IMR-90 (cell line): ENCODE results near the gene CHN1. TPM values are rescaled to one million over a fixed set of nuclear protein-coding genes. Genes with fewer than 3 reads are reported as not detected.
A peak's percentile ranks its signal among the peaks of the same experiment; 100 is the strongest.

ENCODE experiments used
- ATAC-seq: fragments of 200-7000 bp; cut with Tn5 transposase; 2 replicates; pipeline ENCODE4 v1.9.1; 2020; ENCODE audit warnings: low read depth, mild to moderate bottlenecking, moderate library complexity
- BruUV-seq: library from RNA; stranded (reverse); fragments of 400-500 nt; replicated peaks from 2 replicates; lab custom pipeline; 2021; lab: Mats Ljungman, UMichigan
- CTCF ChIA-PET: fragments of 300-600 bp; formaldehyde crosslinking; extraction: SDS; loops from one replicate; lab custom pipeline; 2021; ENCODE audit warnings: antibody characterized with exemption; lab: Yijun Ruan, JAX
- POLR2A ChIA-PET: fragments of 300-600 bp; sonication (Branson Sonifier 250); formaldehyde crosslinking; loops from one replicate; lab custom pipeline; 2022; ENCODE audit warnings: antibody characterized with exemption; ENCODE audit not compliant: unreplicated experiment; lab: Charles Lee
- DNase-seq: peaks from one replicate; pipeline ENCODE4 v3.0.0; 2013
- H2AFZ ChIP-seq: replicated peaks from 2 replicates; pipeline ENCODE3; 2013; ENCODE audit warnings: low read length, mild to moderate bottlenecking; ENCODE audit not compliant: poor library complexity
- H2AK5ac ChIP-seq: 2 replicates; pipeline ENCODE4 v1.6.1; 2013; ENCODE audit warnings: low read depth, low read length, inconsistent platforms
- H2AK9ac ChIP-seq: replicated peaks from 2 replicates; pipeline ENCODE3; 2013; ENCODE audit warnings: mild to moderate bottlenecking, low read depth, low read length, moderate library complexity; ENCODE audit not compliant: poor library complexity
- H2BK120ac ChIP-seq: 2 replicates; pipeline ENCODE4 v1.6.1; 2013; ENCODE audit warnings: low read depth, low read length, inconsistent platforms
- H2BK15ac ChIP-seq: 3 replicates; pipeline ENCODE4 v1.6.1; 2013; ENCODE audit warnings: low read depth, low read length, inconsistent platforms
- H2BK20ac ChIP-seq: 2 replicates; pipeline ENCODE4 v1.6.1; 2013; ENCODE audit warnings: low read depth, mild to moderate bottlenecking, inconsistent platforms, low read length, moderate library complexity
- H2BK5ac ChIP-seq: 2 replicates; pipeline ENCODE4 v1.6.1; 2013; ENCODE audit warnings: mild to moderate bottlenecking, low read depth, low read length, inconsistent platforms; ENCODE audit not compliant: poor library complexity, severe bottlenecking
- H3K14ac ChIP-seq: replicated peaks from 2 replicates; pipeline ENCODE4 v1.6.1; 2013; ENCODE audit warnings: low read depth, low read length, inconsistent platforms
- H3K18ac ChIP-seq: 2 replicates; pipeline ENCODE4 v1.6.1; 2013; ENCODE audit warnings: low read depth, low read length, control low read depth
- H3K23ac ChIP-seq: 2 replicates; pipeline ENCODE4 v1.6.1; 2013; ENCODE audit warnings: low read depth, low read length, inconsistent platforms
- H3K27ac ChIP-seq: 2 replicates; pipeline ENCODE4 v1.5.1; 2013; ENCODE audit warnings: mild to moderate bottlenecking, control low read depth, low read length; ENCODE audit not compliant: insufficient read depth
- H3K27me3 ChIP-seq: 2 replicates; pipeline ENCODE4 v1.6.1; 2013; ENCODE audit warnings: low read length; ENCODE audit not compliant: control insufficient read depth, insufficient read depth
- H3K36me3 ChIP-seq: 2 replicates; pipeline ENCODE4 v1.6.1; 2013; ENCODE audit warnings: low read length, mixed read lengths; ENCODE audit not compliant: control insufficient read depth, insufficient read depth
- H3K4ac ChIP-seq: 2 replicates; pipeline ENCODE4 v1.6.1; 2013; ENCODE audit warnings: low read depth, low read length, inconsistent platforms
- H3K4me1 ChIP-seq: 2 replicates; pipeline ENCODE4 v1.6.1; 2013; ENCODE audit warnings: low read length, mixed read lengths; ENCODE audit not compliant: control insufficient read depth, insufficient read depth
- H3K4me2 ChIP-seq: 2 replicates; pipeline ENCODE4 v1.6.1; 2013; ENCODE audit warnings: low read depth, mild to moderate bottlenecking, control low read depth, low read length, moderate library complexity
- H3K4me3 ChIP-seq: 2 replicates; pipeline ENCODE4 v1.5.1; 2013; ENCODE audit warnings: low read depth, mild to moderate bottlenecking, control low read depth, low read length, moderate library complexity; ENCODE audit not compliant: insufficient read depth
- H3K56ac ChIP-seq: 2 replicates; pipeline ENCODE4 v1.6.1; 2013; ENCODE audit warnings: low read length, inconsistent platforms; ENCODE audit not compliant: insufficient read depth; ENCODE audit errors: extremely low read depth
- H3K79me1 ChIP-seq, 2 experiments: 2 replicates each; pipeline ENCODE4 v1.6.1; 2013; ENCODE audit warnings: low read length in 2 of 2, inconsistent platforms in 1 of 2, low read depth in 1 of 2
- H3K9ac ChIP-seq: 2 replicates; pipeline ENCODE4 v1.6.1; 2013; ENCODE audit warnings: low read depth, low read length, control low read depth
- H3K9me1 ChIP-seq: 2 replicates; pipeline ENCODE4 v1.6.1; 2013; ENCODE audit warnings: low read length, inconsistent platforms; ENCODE audit not compliant: insufficient read depth
- H3K9me3 ChIP-seq: 2 replicates; pipeline ENCODE4 v1.6.1; 2013; ENCODE audit warnings: low read length; ENCODE audit not compliant: control insufficient read depth, insufficient read depth
- H4K20me1 ChIP-seq: 2 replicates; pipeline ENCODE4 v1.6.1; 2013; ENCODE audit warnings: low read length, inconsistent platforms; ENCODE audit not compliant: insufficient read depth
- H4K5ac ChIP-seq: 2 replicates; pipeline ENCODE4 v1.6.1; 2013; ENCODE audit warnings: mild to moderate bottlenecking, low read depth, low read length, control low read depth
- H4K8ac ChIP-seq, 2 experiments: 2 replicates each; pipeline ENCODE4 v1.6.1; 2013; ENCODE audit warnings: low read depth in 2 of 2, low read length in 2 of 2, control low read depth in 1 of 2, inconsistent platforms in 1 of 2
- H4K91ac ChIP-seq: 2 replicates; pipeline ENCODE4 v1.6.1; 2013; ENCODE audit warnings: low read depth, low read length, inconsistent platforms; ENCODE audit not compliant: insufficient read depth
- CEBPB ChIP-seq: IDR thresholded peaks from 2 replicates; pipeline ENCODE4 v1.6.1; 2012; ENCODE audit warnings: low read depth, low read length, improper control_type of control experiment
- CHD1 ChIP-seq: IDR thresholded peaks from 2 replicates; pipeline ENCODE4 v1.6.1; 2012; ENCODE audit warnings: low read depth, low read length, improper control_type of control experiment
- MAFK ChIP-seq: IDR thresholded peaks from 2 replicates; pipeline ENCODE4 v1.6.1; 2012; ENCODE audit warnings: low read depth, low read length, improper control_type of control experiment
- MXI1 ChIP-seq: IDR thresholded peaks from 2 replicates; pipeline ENCODE4 v1.6.1; 2012; ENCODE audit warnings: low read depth, mild to moderate bottlenecking, low read length, moderate library complexity, borderline replicate concordance
- RFX5 ChIP-seq: IDR thresholded peaks from 2 replicates; pipeline ENCODE4 v1.8.0; 2012; ENCODE audit warnings: low read depth, mild to moderate bottlenecking, low read length, moderate library complexity
- WGBS, 2 experiments: methylation state at CpG; one replicate each; pipeline versions ENCODE4 v1.1.5 to v1.1.7; 2013; ENCODE audit warnings: missing lambda C conversion rate in 2 of 2; ENCODE audit not compliant: insufficient read length in 1 of 2; ENCODE audit errors: extremely low coverage in 2 of 2; 5-methylcytosine and 5-hydroxymethylcytosine counted together
- dilution Hi-C: fragments of 300-500 bp; cut with HindIII; formaldehyde crosslinking; loops from one replicate; pipeline ENCODE4 v1.14.3; 2018; ENCODE audit warnings: low sequenced_read_pairs; ENCODE audit not compliant: unreplicated experiment
- in situ Hi-C: fragments of 300-500 bp; cut with MboI; formaldehyde crosslinking; loops from 3 replicates; pipeline ENCODE4 v1.14.3; 2019; ENCODE audit warnings: low sequenced_read_pairs, inconsistent platforms, mixed read lengths
- intact Hi-C: fragments of 100-400 bp; cut with micrococcal nuclease; formaldehyde crosslinking; loops from 2 replicates; pipeline ENCODE4 v1.10.0; 2022
- polyA plus RNA-seq, 3 experiments: library from polyadenylated mRNA; depleted of rRNA; stranded (reverse); fragments of >200 nt; gene quantifications; 2 replicates each; pipeline ENCODE4 v1.2.3, GENCODE V29; 2012; ENCODE audit warnings: low replicate concordance in 1 of 3
- total RNA-seq: library from RNA; depleted of rRNA; stranded (reverse); fragments of >200 nt; gene quantifications from 2 replicates; pipeline ENCODE4 v1.2.3, GENCODE V29; 2012

CHN1 gene
- total and polyA plus RNA-seq, 2 of the 4 experiments (the other 2 are of a cell fraction): 58.4 to 66.9 TPM

GRCh38 chr2:175025233-175025632 lies 20.1 kb upstream of the CHN1 start:
- Histone ChIP-seq H3K27me3 (no peaks in the 10 kb centered on the region), H2AK9ac (no peak overlapping the region), H3K4me2 (no peak overlapping the region), H4K91ac (no peak overlapping the region), H2BK120ac (no peak overlapping the region), H3K9me1 (0 out of 2 replicates have a peak, but pooled peaks cover 3% of the 10 kb centered on the region), H3K27ac (no peak overlapping the region), H2AK5ac (no peak overlapping the region), H4K20me1 (no peaks in the 10 kb centered on the region), H3K4ac (no peak overlapping the region), H3K79me1 (no peaks in the 10 kb centered on the region), H2BK20ac (no peak overlapping the region), H3K9me3 (no peaks in the 10 kb centered on the region), H3K9ac (no peak overlapping the region), H3K23ac (no peak overlapping the region), H3K4me1 (peaks cover 2% of the 10 kb centered on the region; the same call in 1 of the 2 replicates), H3K14ac (no peak overlapping the region), H3K18ac (no peak overlapping the region), H3K56ac (no peak overlapping the region), H3K36me3 (no peaks in the 10 kb centered on the region), H2BK5ac (no peak overlapping the region), H2AFZ (no peak overlapping the region), H2BK15ac (no peak overlapping the region), H4K8ac (no peak overlapping the region), H4K5ac (no peak overlapping the region), H3K4me3 (no peak overlapping the region)
- ATAC-seq (no peak), DNase-seq (no peak)
- no CpG with 5 or more reads among the region's 3 CpGs for WGBS, 2 experiments
- dilution Hi-C loops: no loop called here
- intact Hi-C loops: no loop called here
- no TSS peak for BruUV-seq
- ChIA-PET POLR2A (no interaction called here), CTCF (no interaction called here)
- TF ChIP-seq RFX5 (no peak), CEBPB (no peak), MAFK (0 out of 2 replicates have a peak, but pooled peaks have one; percentile 19), MXI1 (no peak), CHD1 (no peak)
- in situ Hi-C loops: loop anchor here (25.0 kb wide), 2 partner anchors 237 to 1062 kb away; partner anchors contain the start of genes EVX2, HOXD12 and HOXD13
